OCI-LY7 (cell line): ENCODE data around the gene RRAS. TPM values are rescaled to one million over a fixed set of nuclear protein-coding genes. Genes with fewer than 3 reads are reported as not detected.

Source experiments
- BruUV-seq: library from RNA; stranded (reverse); fragments of 400-500 nt; replicated peaks from 2 replicates; lab custom pipeline; 2021; lab: Mats Ljungman, UMichigan
- CTCF ChIA-PET: fragments of 300-600 bp; sonication (Branson Sonifier 250); formaldehyde crosslinking; loops from one replicate; lab custom pipeline; 2022; ENCODE audit warnings: antibody characterized with exemption; ENCODE audit not compliant: unreplicated experiment; lab: Charles Lee
- POLR2A ChIA-PET: fragments of 300-600 bp; sonication (Branson Sonifier 250); formaldehyde crosslinking; loops from one replicate; lab custom pipeline; 2022; ENCODE audit warnings: antibody characterized with exemption; lab: Charles Lee
- DNase-seq: peaks from one replicate; pipeline ENCODE4 v3.0.0-alpha.2; 2015; ENCODE audit warnings: low spot score
- H2AFZ ChIP-seq: fragments of 200-600 bp; sonication (generic), shearing (Covaris generic); 2 replicates; pipeline ENCODE4 v1.6.1; 2014; ENCODE audit warnings: mild to moderate bottlenecking, antibody characterized with exemption, low read length, moderate library complexity
- H3K27ac ChIP-seq: fragments of 200-600 bp; sonication (generic); 2 replicates; pipeline ENCODE4 v1.5.1; 2014; ENCODE audit warnings: mixed run types, low read depth, mild to moderate bottlenecking, moderate library complexity, low read length, inconsistent platforms; ENCODE audit not compliant: poor library complexity, severe bottlenecking
- H3K36me3 ChIP-seq: fragments of 200-600 bp; sonication (generic); 2 replicates; pipeline ENCODE4 v1.6.1; 2014; ENCODE audit warnings: mild to moderate bottlenecking, antibody characterized with exemption, low read length, moderate library complexity, mixed read lengths; ENCODE audit not compliant: insufficient read depth
- H3K4me1 ChIP-seq: fragments of 200-600 bp; sonication (generic); 2 replicates; pipeline ENCODE4 v1.5.1; 2014; ENCODE audit warnings: mild to moderate bottlenecking, low read length; ENCODE audit not compliant: insufficient read depth, poor library complexity, severe bottlenecking
- H3K4me2 ChIP-seq: fragments of 200-600 bp; sonication (generic); 2 replicates; pipeline ENCODE4 v1.6.1; 2014; ENCODE audit warnings: mild to moderate bottlenecking, low read length
- H3K4me3 ChIP-seq: fragments of 200-600 bp; sonication (generic); 2 replicates; pipeline ENCODE4 v1.5.1; 2014; ENCODE audit warnings: mild to moderate bottlenecking, low read depth, low read length; ENCODE audit not compliant: poor library complexity, severe bottlenecking
- H3K79me2 ChIP-seq: fragments of 200-600 bp; sonication (generic); 2 replicates; pipeline ENCODE4 v1.6.1; 2016; ENCODE audit warnings: low read depth, mild to moderate bottlenecking, low read length, moderate library complexity, mixed read lengths; ENCODE audit not compliant: insufficient read depth
- H3K9me2 ChIP-seq: fragments of 200-600 bp; sonication (generic); 2 replicates; pipeline ENCODE4 v1.6.1; 2016; ENCODE audit warnings: mild to moderate bottlenecking, low read length, mixed read lengths; ENCODE audit not compliant: insufficient read depth
- H3K9me3 ChIP-seq: fragments of 200-600 bp; sonication (generic); 2 replicates; pipeline ENCODE4 v1.6.1; 2014; ENCODE audit warnings: mild to moderate bottlenecking, mixed run types, low read length, mixed read lengths
- H4K20me1 ChIP-seq: fragments of 200-600 bp; sonication (generic); 2 replicates; pipeline ENCODE4 v1.6.1; 2014; ENCODE audit warnings: mild to moderate bottlenecking, antibody characterized with exemption, low read length, moderate library complexity, mixed read lengths; ENCODE audit not compliant: insufficient read depth
- EZH2phosphoT487 ChIP-seq: fragments of 200-600 bp; sonication (generic); IDR thresholded peaks from 2 replicates; pipeline ENCODE4 v1.6.1; 2018; ENCODE audit warnings: low read depth, borderline replicate concordance, mild to moderate bottlenecking, mixed run types, antibody characterized with exemption, low read length, moderate library complexity, mixed read lengths
- intact Hi-C: fragments of 100-400 bp; cut with micrococcal nuclease; formaldehyde crosslinking; loops from one replicate; pipeline ENCODE4 v1.10.0; 2022; ENCODE audit not compliant: unreplicated experiment
- total RNA-seq, 2 experiments: library from RNA; depleted of rRNA in 1 of 2; stranded (reverse); fragments of >200 nt in 1 of 2; shearing (Covaris generic) in 1 of 2; gene quantifications; 2 replicates each; pipeline ENCODE4 v1.2.3, GENCODE V29; 2014 to 2022
- TF ChIP-seq, protein P1 (sequence below): fragments of 200-600 bp; sonication (generic); conservative IDR thresholded peaks from 2 replicates; pipeline ENCODE4 v1.5.1; 2014; ENCODE audit warnings: mild to moderate bottlenecking, antibody characterized with exemption, low read length, moderate library complexity, mixed read lengths

The RRAS gene
- total RNA-seq, 2 experiments from 2014 or later: 4.7 to 5.5 TPM

DNA sequence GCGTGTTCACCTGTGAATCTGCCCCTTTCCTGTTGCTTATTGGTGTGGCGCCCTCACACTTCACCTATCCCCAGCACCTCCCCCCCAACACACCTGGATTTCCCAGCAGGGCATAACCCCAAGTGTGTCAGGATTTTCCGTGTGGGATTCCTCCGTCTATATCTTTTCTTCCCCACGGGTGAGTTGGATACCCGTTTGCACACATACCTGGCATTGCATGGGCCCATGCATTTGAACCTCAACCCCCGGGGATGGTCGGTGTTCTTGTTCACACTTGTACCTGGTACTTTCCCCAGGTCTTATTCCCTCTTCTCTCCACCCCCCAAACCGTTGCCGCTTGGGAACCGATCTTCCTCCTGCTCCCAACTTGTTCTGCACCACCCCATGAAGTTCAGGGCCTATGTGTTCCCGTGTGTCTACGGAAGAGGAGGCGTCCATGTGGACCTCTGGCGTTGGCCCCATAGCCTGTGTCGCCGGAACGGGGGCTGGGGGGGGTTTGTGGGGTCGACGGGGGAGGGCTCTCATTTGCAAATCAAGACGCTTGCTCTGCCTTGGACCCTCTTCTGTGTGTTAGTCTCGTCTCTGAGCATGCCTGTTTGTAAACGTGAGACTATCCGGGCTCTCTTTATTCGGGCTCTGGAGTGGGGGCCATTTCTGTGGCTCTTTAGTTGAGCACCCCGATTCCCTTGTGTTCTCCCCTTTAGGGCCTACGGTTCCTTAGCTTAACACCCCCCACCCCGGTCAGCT lies 47.3 kb downstream of the RRAS start:
- TF ChIP-seq EZH2phosphoT487: no peak
- peak overlapping the region; percentile 96 for H3K27ac ChIP-seq
- POLR2A ChIA-PET: interaction anchor here (0.6 to 4.3 kb wide), 4 partner anchors 19 to 156 kb away, joined by 3 to 17 read pairs (median 6); partner anchors contain the start of gene RRAS
- peak overlapping the region; percentile 92 for H3K4me2 ChIP-seq
- H2AFZ ChIP-seq: no peak overlapping the region
- DNase-seq: peak; percentile 72
- H3K79me2 ChIP-seq: peaks cover 25% of the 10 kb centered on the region
- H3K4me1 ChIP-seq: peaks cover 13% of the 10 kb centered on the region
- no TSS peak for BruUV-seq
- H3K9me3 ChIP-seq: no peaks in the 10 kb centered on the region
- CTCF ChIA-PET: interaction anchor here (0.5 kb wide), 1 partner anchor 174 kb away, joined by 6 read pairs; the partner anchor contains the start of gene AP2A1
- peak overlapping the region; percentile 94 for H3K4me3 ChIP-seq
- peaks cover 8% of the 10 kb centered on the region; the same call in 1 of the 2 replicates for H4K20me1 ChIP-seq
- intact Hi-C loops: loop anchor here (5.0 kb wide), 1 partner anchor 285 kb away; the partner anchor contains the start of genes AKT1S1 and TBC1D17
- H3K9me2 ChIP-seq: no peaks in the 10 kb centered on the region
- H3K36me3 ChIP-seq: peaks cover 41% of the 10 kb centered on the region

DNA sequence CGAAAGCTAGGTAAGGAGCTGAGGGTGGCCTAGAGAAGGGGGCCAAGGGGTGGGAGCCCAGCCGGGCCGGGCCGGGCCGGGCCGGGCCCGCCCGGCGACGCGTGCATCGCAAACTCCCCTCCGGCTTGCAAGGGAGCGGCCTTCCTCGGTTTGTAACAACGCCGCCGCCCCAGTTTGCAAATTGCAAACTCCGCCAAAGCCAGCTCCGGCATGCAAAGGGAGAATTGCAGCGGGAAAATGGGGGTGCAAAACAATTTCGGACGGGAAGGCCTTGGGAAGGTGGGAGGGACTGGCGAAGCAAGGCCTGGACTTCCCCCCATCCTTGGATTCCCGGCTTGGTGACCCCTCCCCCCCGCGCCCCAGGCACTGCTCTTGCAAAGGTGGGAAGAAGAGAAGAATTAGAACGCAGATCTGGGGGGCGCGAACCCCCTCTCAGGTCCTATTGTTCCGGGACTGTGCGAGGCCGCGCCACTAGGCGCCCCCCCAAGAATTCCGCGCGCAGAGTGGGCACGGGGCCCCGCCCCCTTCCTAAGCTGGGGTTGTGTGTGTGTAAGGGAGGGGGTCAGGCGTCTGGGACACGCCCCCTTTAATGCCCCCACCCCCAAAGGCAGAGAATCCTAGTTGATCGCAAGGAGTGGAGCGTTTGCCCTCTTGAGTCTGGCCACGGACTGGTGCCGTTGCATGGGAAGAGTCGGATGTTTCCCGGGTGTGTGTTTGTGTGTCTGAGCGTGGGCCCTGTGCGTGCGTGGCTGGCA lies 48.0 kb downstream of the RRAS start:
- Histone ChIP-seq H4K20me1 (peaks cover 8% of the 10 kb centered on the region; the same call in 1 of the 2 replicates), H3K9me3 (no peaks in the 10 kb centered on the region), H3K27ac (peak overlapping the region; percentile 96), H3K79me2 (peaks cover 25% of the 10 kb centered on the region), H3K9me2 (no peaks in the 10 kb centered on the region), H3K4me2 (peak overlapping the region; percentile 92), H3K4me1 (peaks cover 13% of the 10 kb centered on the region), H2AFZ (no peak overlapping the region), H3K4me3 (peak overlapping the region; percentile 94), H3K36me3 (peaks cover 34% of the 10 kb centered on the region)
- BruUV-seq: TSS peak; percentile 32
- intact Hi-C loops: loop anchor here (2.0 to 5.0 kb wide), 3 partner anchors 49 to 285 kb away; partner anchors contain the start of genes AKT1S1, PRMT1, RRAS and TBC1D17
- DNase-seq: peak; percentile 63
- CTCF ChIA-PET: interaction anchor here (0.5 kb wide), 1 partner anchor 175 kb away, joined by 6 read pairs; the partner anchor contains the start of gene AP2A1
- TF ChIP-seq, protein P1, sequence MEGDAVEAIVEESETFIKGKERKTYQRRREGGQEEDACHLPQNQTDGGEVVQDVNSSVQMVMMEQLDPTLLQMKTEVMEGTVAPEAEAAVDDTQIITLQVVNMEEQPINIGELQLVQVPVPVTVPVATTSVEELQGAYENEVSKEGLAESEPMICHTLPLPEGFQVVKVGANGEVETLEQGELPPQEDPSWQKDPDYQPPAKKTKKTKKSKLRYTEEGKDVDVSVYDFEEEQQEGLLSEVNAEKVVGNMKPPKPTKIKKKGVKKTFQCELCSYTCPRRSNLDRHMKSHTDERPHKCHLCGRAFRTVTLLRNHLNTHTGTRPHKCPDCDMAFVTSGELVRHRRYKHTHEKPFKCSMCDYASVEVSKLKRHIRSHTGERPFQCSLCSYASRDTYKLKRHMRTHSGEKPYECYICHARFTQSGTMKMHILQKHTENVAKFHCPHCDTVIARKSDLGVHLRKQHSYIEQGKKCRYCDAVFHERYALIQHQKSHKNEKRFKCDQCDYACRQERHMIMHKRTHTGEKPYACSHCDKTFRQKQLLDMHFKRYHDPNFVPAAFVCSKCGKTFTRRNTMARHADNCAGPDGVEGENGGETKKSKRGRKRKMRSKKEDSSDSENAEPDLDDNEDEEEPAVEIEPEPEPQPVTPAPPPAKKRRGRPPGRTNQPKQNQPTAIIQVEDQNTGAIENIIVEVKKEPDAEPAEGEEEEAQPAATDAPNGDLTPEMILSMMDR: no peak
- no peak for TF ChIP-seq EZH2phosphoT487
- POLR2A ChIA-PET: interaction anchor here (0.7 to 4.3 kb wide), 3 partner anchors 12 to 1262 kb away, joined by 4 to 17 read pairs (median 9); partner anchors contain the start of genes NOSIP, PRRG2 and RRAS
